K562 (cell line): Measurements from ENCODE around the gene SMIM21.

Experiments
- CC2D1A ChIP-seq: fragments of 450-650 bp; IDR thresholded peaks from 2 replicates; pipeline ENCODE4 v1.6.1; 2017; ENCODE audit warnings: mild to moderate bottlenecking
- FOSL1 ChIP-seq: fragments of 200-800 bp; sonication (Bioruptor generic); conservative IDR thresholded peaks from 2 replicates; pipeline ENCODE4 v1.6.1; 2016; ENCODE audit warnings: missing genetic modification characterization, missing compliant biosample characterization
- HDGF ChIP-seq: fragments of 450-650 bp; IDR thresholded peaks from 2 replicates; pipeline ENCODE4 v1.6.1; 2016
- IRF2 ChIP-seq: sonication (generic); formaldehyde crosslinking; IDR thresholded peaks from 2 replicates; pipeline ENCODE4 v1.8.1; 2022; ENCODE audit warnings: mild to moderate bottlenecking, missing genetic modification reagents
- MECOM ChIP-seq: fragments of 250-450 bp; sonication (Bioruptor Pico); IDR thresholded peaks from 2 replicates; pipeline ENCODE4 v1.8.0; 2022; ENCODE audit warnings: inconsistent platforms
- POLR2A ChIP-seq: fragments of 450-650 bp; conservative IDR thresholded peaks from 2 replicates; pipeline ENCODE4 v1.6.1; 2016
- SMAD1 ChIP-seq: fragments of 150-350 bp; IDR thresholded peaks from 2 replicates; pipeline ENCODE4 v1.6.1; 2014; ENCODE audit warnings: low read length, low read depth; ENCODE audit not compliant: partially characterized antibody
- ZKSCAN8 ChIP-seq: fragments of 200-800 bp; sonication (Bioruptor generic); IDR thresholded peaks from 2 replicates; pipeline ENCODE4 v1.6.1; 2016; ENCODE audit warnings: missing genetic modification characterization, missing compliant biosample characterization
- ZNF274 ChIP-seq: IDR thresholded peaks from 2 replicates; pipeline ENCODE4 v1.6.1; 2011; ENCODE audit warnings: low read depth, mild to moderate bottlenecking, low read length, moderate library complexity, borderline replicate concordance
- ZNF609 ChIP-seq: sonication (generic); formaldehyde crosslinking; IDR thresholded peaks from 2 replicates; pipeline ENCODE4 v1.8.1; 2023; ENCODE audit warnings: missing genetic modification reagents, mild to moderate bottlenecking, borderline replicate concordance
- TF ChIP-seq, protein P1 (sequence below), 3 experiments: IDR thresholded peaks in 2 of 3; conservative IDR thresholded peaks in 1 of 3; 2 replicates each; pipeline ENCODE4 v1.5.1; 2011 to 2012; ENCODE audit warnings: low read length in 3 of 3, mild to moderate bottlenecking in 3 of 3, control low read depth in 2 of 3, improper control_type of control experiment in 1 of 3, inconsistent platforms in 1 of 3, low read depth in 1 of 3, mixed read lengths in 1 of 3, moderate library complexity in 1 of 3; ENCODE audit not compliant: insufficient read depth in 2 of 3
- TF ChIP-seq, protein P2 (sequence below): sonication (generic); formaldehyde crosslinking; IDR thresholded peaks from 2 replicates; pipeline ENCODE4 v1.5.0; 2020; ENCODE audit warnings: missing genetic modification reagents

DNA sequence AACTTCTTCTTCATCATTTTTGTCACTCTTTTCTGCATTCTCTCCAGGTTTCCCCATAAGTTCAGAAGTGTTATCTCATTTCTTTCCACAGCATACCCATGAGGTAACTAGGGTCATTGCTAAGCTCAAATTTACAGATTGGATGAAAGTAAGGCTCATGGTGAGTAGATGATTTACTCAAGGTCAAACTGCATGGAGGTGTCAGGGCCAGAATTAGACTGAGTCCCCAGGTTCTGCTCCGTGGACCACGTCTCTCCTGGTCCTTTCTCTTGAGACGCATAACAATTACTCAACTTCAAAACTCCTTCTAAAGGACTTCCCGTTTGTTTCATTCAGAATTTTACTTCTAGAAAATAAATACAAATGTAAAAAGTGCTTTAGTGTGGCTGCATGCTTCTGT lies 43.4 kb downstream of the SMIM21 start:
- no peak for TF ChIP-seq ZNF274
- TF ChIP-seq HDGF = no peak
- TF ChIP-seq, protein P1, sequence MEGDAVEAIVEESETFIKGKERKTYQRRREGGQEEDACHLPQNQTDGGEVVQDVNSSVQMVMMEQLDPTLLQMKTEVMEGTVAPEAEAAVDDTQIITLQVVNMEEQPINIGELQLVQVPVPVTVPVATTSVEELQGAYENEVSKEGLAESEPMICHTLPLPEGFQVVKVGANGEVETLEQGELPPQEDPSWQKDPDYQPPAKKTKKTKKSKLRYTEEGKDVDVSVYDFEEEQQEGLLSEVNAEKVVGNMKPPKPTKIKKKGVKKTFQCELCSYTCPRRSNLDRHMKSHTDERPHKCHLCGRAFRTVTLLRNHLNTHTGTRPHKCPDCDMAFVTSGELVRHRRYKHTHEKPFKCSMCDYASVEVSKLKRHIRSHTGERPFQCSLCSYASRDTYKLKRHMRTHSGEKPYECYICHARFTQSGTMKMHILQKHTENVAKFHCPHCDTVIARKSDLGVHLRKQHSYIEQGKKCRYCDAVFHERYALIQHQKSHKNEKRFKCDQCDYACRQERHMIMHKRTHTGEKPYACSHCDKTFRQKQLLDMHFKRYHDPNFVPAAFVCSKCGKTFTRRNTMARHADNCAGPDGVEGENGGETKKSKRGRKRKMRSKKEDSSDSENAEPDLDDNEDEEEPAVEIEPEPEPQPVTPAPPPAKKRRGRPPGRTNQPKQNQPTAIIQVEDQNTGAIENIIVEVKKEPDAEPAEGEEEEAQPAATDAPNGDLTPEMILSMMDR (IDR thresholded peaks at IDR 0.05 in 2 of 3, conservative IDR thresholded peaks at IDR 0.05 in 1 of 3; ENCODE audit: insufficient read depth in 2 of 3, low read depth in 1 of 3, low read length in 3 of 3) = no peak
- no peak for TF ChIP-seq ZKSCAN8
- TF ChIP-seq CC2D1A = no peak
- no peak for TF ChIP-seq ZNF609 (CRISPR knock-in tag)
- no peak for TF ChIP-seq IRF2 (CRISPR knock-in tag)
- TF ChIP-seq, protein P2, sequence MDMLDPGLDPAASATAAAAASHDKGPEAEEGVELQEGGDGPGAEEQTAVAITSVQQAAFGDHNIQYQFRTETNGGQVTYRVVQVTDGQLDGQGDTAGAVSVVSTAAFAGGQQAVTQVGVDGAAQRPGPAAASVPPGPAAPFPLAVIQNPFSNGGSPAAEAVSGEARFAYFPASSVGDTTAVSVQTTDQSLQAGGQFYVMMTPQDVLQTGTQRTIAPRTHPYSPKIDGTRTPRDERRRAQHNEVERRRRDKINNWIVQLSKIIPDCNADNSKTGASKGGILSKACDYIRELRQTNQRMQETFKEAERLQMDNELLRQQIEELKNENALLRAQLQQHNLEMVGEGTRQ = no peak
- no peak for TF ChIP-seq MECOM (CRISPR knock-in tag)
- TF ChIP-seq POLR2A = no peak
- no peak for TF ChIP-seq FOSL1 (tag)
- no peak for TF ChIP-seq SMAD1
